GM19099 (cell line): ENCODE measurements around the gene SPTBN1.
A peak's percentile ranks its signal among the peaks of the same experiment; 100 is the strongest.

Experiments
- POLR2A ChIP-seq: IDR thresholded peaks from 3 replicates; pipeline ENCODE4 v1.6.1; 2011; ENCODE audit warnings: low read depth; ENCODE audit not compliant: insufficient read length; ENCODE audit errors: extremely low read depth

Gene SPTBN1

DNA sequence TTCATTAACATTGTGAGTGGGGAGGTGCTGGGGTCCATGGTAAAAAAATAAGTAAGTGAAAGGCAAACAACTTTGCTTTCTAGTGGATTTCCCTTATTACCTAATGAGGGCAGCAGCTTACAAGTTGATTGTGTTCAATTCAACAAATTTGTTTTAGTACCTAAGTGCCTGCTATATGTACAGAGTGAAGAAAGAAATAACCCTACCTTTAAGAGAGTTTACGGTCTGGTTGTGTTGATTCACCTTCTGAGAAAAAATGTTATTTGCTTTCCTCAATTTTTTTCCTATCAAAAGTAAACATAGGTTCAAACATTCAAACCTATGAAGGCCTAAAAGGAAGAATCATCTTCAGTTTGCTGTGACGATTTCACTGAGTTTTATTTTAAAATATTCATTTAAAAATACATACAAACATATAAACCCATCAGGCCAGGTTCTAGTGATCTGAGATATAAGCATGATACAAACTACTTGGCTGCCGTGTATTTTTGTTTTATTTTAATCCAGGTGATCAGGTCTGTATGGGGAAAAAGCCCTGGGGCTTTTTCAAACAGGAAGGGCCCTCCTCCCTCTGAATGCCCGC lies 1.5 kb upstream of the SPTBN1 start:
- no peak for TF ChIP-seq POLR2A

DNA sequence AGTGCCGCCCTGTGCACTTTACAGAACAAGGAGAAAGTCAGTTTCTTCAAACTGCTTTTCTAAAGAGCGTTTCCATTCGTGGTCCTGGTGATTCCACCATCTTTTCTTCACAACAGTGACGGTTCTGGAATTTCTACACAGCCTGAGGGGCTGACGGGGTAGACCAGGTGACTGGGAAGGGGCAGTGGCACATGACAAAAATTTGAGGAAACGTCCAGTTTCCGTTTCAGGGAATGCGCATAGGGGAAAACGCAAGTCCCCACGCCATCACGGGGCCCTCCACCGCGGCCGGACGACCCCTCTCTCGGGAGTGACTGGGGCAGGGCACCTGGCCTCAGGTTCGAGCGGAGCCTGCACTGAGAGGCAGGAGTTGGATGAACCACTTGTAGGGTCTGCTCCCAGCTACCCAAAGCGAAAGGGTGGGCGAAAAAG lies 980 bp upstream of the SPTBN1 start:
- TF ChIP-seq POLR2A: no peak

DNA sequence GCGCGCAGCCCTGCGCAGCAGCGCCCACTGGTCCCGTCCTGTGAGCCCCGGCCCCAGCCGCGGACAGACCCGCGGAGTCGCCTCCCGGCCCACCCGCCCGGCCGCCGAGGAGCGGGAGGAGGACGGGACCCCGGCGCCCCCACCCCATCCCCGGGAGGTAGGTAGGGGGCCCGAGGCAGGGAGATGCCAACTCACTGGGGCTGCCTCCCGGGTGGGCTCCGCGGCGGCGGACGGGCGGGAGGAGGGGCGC lies 160 bp downstream of the SPTBN1 start:
- no peak for TF ChIP-seq POLR2A

DNA sequence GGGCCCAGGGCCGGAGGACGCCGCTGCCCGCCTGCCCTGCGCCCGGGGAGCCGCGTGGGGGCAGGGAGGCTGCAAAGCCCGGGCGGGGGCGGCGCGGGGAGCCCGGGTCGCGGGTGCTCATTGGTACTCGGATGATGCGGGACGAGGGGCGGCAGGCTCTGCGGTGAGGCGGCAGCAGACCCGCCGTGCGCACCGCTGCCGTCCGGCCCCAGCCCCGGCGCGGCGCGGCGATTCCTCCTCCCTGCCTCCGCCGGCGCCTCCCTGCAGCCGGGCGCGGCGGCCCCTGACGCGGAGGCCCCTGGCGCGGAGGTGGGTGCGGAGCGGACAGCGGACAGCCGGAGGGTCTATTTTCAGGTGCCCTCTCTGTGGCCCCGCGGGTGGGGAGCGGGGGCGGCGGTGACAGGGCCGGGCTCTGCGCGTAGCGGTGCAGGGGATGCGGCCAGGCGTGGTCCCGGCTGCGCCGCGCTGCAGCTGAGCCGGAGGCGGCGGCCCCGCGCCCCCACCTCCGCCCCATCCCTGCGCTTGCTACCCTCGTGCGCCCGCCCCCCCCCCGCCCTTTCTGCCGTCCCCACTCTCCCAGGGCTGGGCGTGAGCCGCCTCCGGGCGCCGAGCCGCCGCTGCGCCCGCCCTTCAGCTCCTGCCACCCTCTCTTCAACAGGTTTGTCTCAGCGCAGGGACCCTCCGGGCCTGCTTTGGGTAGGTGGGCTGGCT lies 640 bp downstream of the SPTBN1 start:
- peak; percentile 2 for TF ChIP-seq POLR2A

DNA sequence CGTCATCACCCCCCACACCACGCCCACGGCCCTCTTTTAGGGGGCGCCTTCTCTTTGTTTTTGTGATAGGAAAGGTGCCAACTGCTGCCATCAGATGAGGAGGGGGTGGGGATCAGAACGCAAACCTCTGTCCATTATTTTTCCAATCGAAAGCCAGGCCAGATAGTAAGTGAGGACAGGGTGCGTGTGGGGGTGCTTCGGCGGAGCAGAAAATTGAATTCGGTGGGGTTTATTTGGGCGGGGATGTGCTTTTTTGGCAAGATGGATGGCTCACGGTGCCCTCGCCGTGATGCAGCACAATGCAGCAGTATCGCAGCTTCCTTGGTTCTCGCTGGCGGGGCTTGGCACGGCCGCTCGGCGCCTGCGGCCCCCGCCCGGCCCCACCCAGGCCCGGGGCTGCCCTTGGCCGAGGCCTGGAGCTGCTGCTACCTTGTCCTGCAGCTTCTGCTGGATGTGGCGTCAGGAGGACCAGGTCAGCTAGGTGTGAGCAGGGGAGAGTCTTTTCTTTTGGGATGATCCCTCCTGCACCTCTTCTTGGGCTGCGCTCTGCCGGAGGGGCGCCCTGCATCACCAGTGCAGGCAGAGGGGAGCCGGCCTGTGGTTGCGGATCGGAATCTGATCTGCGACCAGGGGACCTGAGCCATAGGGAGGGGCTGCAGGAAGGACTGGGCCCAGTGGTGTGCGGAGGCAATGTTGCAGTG lies 1.3 kb downstream of the SPTBN1 start:
- TF ChIP-seq POLR2A: no peak

DNA sequence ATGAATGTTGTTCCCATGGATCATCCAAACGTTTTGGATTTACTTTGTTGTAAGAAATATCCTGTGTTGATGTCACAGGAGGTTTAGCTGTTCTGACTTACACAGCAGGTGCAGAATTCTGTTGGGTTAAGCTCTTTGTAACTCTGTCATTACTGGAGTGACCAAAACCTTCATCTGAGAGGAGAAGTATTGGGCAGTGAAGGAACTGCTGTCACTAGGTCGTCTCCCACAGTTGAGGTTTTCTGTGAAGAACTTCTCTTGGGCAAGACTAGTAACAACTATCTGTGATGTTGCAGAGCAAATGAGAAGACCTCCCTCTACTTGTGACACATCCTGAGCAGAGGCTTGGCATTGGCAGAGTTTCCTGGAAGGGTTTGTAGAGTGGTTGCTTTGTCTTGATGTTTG lies 2.9 kb downstream of the SPTBN1 start:
- no peak for TF ChIP-seq POLR2A

DNA sequence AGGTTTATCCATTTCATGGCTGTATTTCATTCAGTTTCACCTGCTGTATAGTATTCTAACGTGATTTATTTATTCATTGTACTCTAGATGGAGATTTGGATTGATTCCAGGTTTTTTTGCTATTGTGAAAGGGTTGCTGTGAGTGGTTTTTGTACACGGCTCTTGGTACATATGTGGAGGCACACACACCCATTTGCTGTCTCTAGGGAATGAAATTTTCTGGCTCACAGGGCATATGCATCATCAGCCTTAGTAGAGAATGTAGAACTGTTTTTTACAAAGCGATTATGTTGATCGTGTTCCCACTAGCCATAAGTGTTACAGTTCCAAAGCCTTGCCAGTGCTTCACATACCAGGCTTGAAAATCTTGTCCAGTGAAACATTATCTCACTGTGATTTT lies 5.1 kb downstream of the SPTBN1 start:
- no peak for TF ChIP-seq POLR2A

DNA sequence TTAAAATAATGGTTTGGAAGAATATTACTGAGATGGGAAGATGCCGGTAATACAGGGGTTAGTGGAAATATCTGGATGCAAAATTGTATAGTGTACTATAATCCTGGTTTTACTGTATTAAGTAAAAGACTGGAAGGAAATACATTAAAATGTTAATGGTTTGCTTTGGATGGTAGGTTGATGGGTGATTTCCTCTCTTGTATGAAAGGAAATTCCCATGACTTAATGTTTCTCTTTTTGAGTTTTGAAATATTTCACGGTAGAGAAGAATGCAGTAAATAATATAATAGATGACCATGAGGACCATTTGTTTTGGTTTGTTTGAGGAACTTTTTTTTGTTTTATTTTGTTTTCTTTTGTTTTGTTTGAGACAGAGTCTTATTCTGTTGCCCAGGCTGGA lies 8.2 kb downstream of the SPTBN1 start:
- no peak for TF ChIP-seq POLR2A

DNA sequence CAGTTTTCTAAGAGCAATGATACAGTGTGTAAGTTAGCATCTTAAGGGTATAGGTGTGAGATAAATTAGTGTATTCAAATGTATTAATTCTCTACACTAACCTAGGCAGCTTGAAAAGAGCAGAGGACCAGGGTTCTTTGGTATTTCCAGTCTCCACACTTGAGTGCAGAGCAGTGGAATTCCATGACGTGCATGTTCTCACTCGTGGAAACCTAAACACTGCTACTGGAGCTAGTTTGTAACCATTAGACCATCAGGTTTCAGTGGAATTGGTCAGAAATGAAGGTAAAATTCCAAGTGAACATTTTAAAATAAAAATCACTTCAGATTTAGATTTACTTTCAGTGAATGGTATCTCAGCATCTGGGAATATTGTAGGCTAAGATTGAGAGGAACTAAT lies 9.0 kb downstream of the SPTBN1 start:
- no peak for TF ChIP-seq POLR2A

DNA sequence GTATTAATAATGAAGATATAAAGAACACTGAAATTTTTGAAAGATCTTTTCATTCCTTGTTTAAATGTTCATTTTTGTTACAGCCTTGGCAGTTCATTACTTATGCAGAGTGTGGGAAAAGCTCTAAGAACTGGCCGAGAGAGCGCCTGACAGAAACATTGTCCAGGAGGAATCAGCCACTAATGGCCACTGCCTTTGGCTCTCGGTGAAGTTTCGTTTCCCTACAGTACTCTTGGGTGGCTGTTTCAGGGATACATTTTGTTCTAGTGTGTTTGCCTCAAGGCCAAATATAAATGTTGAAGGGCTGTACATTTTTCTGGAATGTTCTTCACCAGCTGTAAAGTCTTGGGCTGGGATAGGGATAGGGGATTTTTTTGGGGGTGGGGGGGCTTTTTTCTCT lies 10.7 kb downstream of the SPTBN1 start:
- no peak for TF ChIP-seq POLR2A

DNA sequence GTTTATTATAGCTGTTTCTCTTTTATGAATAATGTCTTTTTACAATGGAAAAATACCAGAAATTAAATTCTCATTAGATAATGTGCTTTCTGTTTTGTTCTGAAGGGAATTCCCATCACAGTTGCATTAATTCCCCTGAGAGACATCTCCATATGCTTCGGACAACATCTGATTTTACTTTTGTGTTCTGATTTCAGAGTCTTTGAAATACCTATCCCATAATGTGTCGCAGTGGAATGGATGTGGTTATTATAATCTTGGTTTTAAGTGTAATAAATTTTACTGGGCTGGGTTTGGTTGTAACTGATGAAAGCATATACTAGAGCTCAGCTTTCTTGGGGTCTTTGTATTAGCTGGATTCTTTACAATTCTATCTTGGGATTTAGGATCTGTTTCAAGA lies 12.5 kb downstream of the SPTBN1 start:
- no peak for TF ChIP-seq POLR2A

DNA sequence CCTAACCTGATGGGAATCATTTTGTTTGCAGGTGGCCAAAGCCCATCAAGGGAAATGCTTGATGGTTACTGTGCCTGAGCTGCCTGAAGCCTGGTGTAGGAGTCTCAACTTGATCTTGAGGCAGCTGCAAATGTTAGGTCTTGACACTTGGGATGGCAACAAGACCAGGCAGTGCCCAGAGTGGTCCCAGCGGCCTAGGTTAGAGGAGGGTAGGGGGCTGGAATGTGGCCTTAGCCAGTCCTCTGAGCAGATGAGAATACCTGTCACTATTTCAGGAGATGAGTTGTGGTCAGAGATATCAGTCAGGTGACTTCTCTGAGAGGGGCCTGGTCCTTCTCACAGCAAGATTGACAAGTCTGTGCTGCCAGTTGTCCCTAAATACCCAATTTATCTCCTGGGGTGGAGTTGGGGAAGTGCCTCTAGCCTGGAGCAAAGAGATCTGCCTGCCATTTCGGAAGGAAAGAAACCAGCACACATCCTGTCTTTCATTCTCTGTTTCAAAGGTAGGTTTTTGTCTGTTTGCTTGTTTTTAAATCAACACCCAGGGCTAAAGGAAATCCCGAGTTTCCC lies 13.4 kb downstream of the SPTBN1 start:
- TF ChIP-seq POLR2A: no peak

DNA sequence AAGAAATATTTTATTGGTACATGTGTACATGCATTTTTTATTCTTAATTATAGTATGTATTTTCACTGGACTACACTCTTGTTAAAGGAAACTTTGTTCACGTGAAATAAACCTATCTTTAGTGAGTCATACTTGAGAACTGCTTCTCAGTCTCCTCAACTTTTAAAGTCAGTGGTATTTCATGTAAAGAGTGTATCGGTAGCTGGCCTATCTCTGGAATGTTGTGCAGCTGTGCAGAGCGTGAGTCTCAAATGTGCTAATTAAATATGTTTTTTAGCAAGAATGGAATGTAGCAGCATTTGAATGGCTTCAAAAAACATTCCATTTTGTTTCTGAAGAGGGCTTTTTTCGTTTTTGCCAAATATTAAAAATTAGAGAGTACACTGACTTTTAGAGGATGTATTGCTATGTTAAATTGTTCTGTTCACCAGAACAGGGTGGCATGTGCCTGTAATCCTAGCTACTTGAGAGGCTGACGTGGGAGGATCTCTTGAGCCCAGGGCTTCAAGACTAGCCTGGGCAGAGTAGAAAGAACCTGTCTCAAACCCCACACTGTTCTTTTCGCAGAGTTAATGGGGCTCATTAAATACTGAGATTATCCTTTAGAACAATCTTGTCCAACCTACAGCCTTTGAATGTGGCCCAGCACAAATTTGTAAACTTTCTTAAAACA lies 14.3 kb downstream of the SPTBN1 start:
- TF ChIP-seq POLR2A: no peak

DNA sequence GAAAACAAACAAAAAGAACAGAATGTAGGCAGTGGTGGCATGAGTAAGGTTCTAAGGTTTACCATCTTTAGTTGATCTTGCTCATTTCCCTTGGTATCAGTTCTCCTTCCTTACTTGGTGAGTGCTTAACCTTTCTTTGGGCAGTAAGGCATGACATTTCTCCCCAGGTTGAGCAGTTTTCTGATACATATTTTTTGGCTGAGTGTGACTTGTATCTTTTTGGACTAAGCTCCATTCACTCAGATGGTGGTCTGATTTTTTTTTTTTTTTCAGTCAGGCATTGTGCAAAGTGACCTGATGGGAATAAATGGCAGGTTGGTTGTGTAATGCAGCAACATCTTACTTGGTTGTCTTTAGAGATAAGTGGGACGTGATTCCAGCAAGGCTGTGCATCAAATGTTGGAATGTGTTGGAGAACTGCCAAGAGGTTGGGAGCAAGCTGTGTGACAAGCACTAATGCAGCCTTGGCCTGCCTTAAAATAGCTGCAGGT lies 15.1 kb downstream of the SPTBN1 start:
- TF ChIP-seq POLR2A: no peak

DNA sequence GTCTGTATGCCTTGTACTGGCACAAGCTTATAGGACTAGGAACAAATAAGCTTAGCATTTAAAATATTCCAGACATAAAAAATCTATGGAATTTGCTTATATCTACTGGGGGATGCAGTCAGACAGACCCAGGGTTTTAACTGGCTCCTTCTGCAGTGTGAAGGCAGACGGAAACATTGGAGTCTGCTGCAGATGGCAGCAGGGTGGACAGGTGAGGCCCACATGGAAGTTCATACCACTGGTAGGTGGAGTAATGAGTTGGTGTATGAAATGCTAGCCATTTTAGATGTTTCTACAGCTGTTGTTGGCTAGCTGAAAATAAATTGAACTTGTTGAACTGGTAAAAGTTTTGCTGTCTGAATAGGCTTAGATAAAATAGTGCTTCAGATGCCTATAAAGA lies 17.7 kb downstream of the SPTBN1 start:
- TF ChIP-seq POLR2A: no peak
